ENCODE measurements around the gene AGPAT3.

The AGPAT3 gene

GRCh38 chr21:43911935-43912487 is 47.0 kb downstream of the AGPAT3 start:
- no peak for ATAC-seq
- H3K27me3 Mint-ChIP-seq, result no peaks in the 10 kb centered on the region
- H3K4me3 Mint-ChIP-seq, result no peak overlapping the region
- no peak overlapping the region for H3K27ac Mint-ChIP-seq
- H3K36me3 Mint-ChIP-seq, result peaks cover 35% of the 10 kb centered on the region
- H3K4me1 Mint-ChIP-seq, result peaks cover 29% of the 10 kb centered on the region
- H3K9me3 Mint-ChIP-seq, result peaks cover 2% of the 10 kb centered on the region

GRCh38 chr21:43912500-43912899 is 47.5 kb downstream of the AGPAT3 start:
- Mint-ChIP-seq H3K4me3 (no peak overlapping the region), H3K36me3 (peaks cover 30% of the 10 kb centered on the region), H3K4me1 (peaks cover 34% of the 10 kb centered on the region), H3K27ac (no peak overlapping the region), H3K9me3 (peaks cover 2% of the 10 kb centered on the region), H3K27me3 (no peaks in the 10 kb centered on the region)
- no peak for ATAC-seq

GRCh38 chr21:43912910-43913309 is 47.9 kb downstream of the AGPAT3 start:
- peaks cover 38% of the 10 kb centered on the region for H3K4me1 Mint-ChIP-seq
- no peak overlapping the region for H3K4me3 Mint-ChIP-seq
- H3K27ac Mint-ChIP-seq, result no peak overlapping the region
- peaks cover 26% of the 10 kb centered on the region for H3K36me3 Mint-ChIP-seq
- no peak for ATAC-seq
- no peaks in the 10 kb centered on the region for H3K27me3 Mint-ChIP-seq
- H3K9me3 Mint-ChIP-seq, result peaks cover 2% of the 10 kb centered on the region

DNA sequence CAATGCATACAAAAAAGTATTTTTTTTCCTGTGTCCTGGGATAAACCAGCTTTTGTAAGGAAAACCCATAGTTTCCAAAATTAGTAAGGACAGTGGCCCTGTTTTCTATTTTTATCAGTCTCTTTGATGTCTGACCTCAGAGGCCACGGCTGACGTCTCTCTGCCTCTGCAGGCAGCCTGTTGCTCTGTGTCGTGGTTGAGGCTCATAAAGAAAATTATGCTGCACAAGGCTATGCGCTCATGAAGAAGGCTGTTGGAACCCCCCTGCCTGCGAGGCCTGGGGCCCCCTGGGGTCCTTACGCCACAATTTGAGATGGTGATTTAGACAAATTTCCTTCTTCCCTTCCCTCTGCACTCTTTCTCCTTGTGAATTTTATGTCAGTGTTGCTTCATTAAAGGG is 48.9 kb downstream of the AGPAT3 start:
- no peak overlapping the region for H3K27ac Mint-ChIP-seq
- peaks cover 2% of the 10 kb centered on the region for H3K9me3 Mint-ChIP-seq
- H3K4me1 Mint-ChIP-seq, result peaks cover 46% of the 10 kb centered on the region
- H3K27me3 Mint-ChIP-seq, result no peaks in the 10 kb centered on the region
- H3K36me3 Mint-ChIP-seq, result peaks cover 21% of the 10 kb centered on the region
- H3K4me3 Mint-ChIP-seq, result no peak overlapping the region
- ATAC-seq, result no peak

- Mint-ChIP-seq H3K9me3 (peaks cover 2% of the 10 kb centered on the region), H3K4me1 (peaks cover 56% of the 10 kb centered on the region), H3K4me3 (peak overlapping the region; percentile 82), H3K27me3 (no peaks in the 10 kb centered on the region), H3K27ac (peak overlapping the region; percentile 60), H3K36me3 (peaks cover 14% of the 10 kb centered on the region)
- no peak for ATAC-seq
Measured at GRCh38 chr21:43916076-43916475, 51.1 kb downstream of the AGPAT3 start.

GRCh38 chr21:43916691-43917514 is 51.9 kb downstream of the AGPAT3 start:
- H3K27me3 Mint-ChIP-seq, result no peaks in the 10 kb centered on the region
- H3K36me3 Mint-ChIP-seq, result peaks cover 17% of the 10 kb centered on the region
- peak overlapping the region; percentile 60 for H3K27ac Mint-ChIP-seq
- peaks cover 2% of the 10 kb centered on the region for H3K9me3 Mint-ChIP-seq
- ATAC-seq, result peak; percentile 76
- H3K4me1 Mint-ChIP-seq, result peaks cover 64% of the 10 kb centered on the region
- H3K4me3 Mint-ChIP-seq, result peak overlapping the region; percentile 82

- Mint-ChIP-seq H3K27ac (peak overlapping the region; percentile 60), H3K27me3 (no peaks in the 10 kb centered on the region), H3K9me3 (no peaks in the 10 kb centered on the region), H3K4me1 (peaks cover 64% of the 10 kb centered on the region), H3K4me3 (peak overlapping the region; percentile 82), H3K36me3 (peaks cover 13% of the 10 kb centered on the region)
- ATAC-seq, result no peak
Measured at GRCh38 chr21:43917515-43918384, 52.7 kb downstream of the AGPAT3 start.

GRCh38 chr21:43918385-43918947 is 53.4 kb downstream of the AGPAT3 start:
- ATAC-seq, result no peak
- Mint-ChIP-seq H3K4me1 (peaks cover 67% of the 10 kb centered on the region), H3K9me3 (no peaks in the 10 kb centered on the region), H3K4me3 (peak overlapping the region; percentile 4), H3K27ac (peak overlapping the region; percentile 60), H3K36me3 (peaks cover 14% of the 10 kb centered on the region), H3K27me3 (no peaks in the 10 kb centered on the region)

- H3K9me3 Mint-ChIP-seq, result no peaks in the 10 kb centered on the region
- H3K36me3 Mint-ChIP-seq, result peaks cover 20% of the 10 kb centered on the region
- no peak overlapping the region for H3K4me3 Mint-ChIP-seq
- H3K27ac Mint-ChIP-seq, result no peak overlapping the region
- no peaks in the 10 kb centered on the region for H3K27me3 Mint-ChIP-seq
- no peak for ATAC-seq
- peaks cover 72% of the 10 kb centered on the region for H3K4me1 Mint-ChIP-seq
Measured at GRCh38 chr21:43919283-43919682, 54.3 kb downstream of the AGPAT3 start.

DNA sequence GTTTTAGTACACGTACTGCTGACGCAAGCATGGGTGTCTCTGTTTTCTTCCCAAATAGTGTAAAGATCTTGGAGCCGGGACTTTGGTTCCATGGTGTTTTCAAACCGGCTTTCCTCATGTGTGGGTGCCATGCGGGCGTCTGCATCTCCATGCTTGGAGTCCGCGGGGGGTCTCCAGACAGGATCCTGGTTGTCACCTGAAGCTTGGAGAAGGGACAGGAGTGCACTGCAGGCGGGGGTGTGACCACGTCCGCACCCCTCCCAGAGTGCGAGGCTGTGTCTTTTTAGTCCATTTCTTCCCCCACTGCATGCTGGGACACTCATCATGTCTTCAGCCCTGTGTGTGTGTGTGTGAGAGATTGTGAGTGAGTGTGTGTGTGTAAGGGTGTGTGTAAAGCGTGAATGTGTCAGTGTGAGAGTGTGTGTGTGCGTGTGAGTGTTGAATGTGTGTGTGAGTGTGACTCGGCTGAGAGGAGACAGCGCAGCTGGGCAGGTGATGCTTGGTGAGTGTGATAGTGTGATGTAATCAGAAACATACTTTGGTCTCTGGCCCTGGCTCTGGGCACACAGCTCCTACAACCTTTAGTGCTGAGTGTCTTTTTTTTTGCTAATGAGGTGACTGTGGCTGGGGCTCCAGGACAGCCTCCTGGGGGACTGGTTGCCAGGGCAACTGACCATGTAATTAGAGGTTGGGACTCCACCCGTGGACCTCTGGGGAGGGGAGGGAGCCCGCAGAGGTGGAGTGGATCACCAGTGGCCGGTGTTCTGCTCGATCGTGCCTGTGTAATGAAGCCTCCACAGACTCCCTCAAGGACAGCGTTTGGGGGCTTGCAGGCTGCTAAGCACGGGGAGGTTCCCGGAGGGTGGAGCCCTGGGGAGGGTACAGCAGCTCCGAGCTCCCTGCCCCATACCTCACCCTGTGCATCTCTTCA is 55.1 kb downstream of the AGPAT3 start:
- no peaks in the 10 kb centered on the region for H3K9me3 Mint-ChIP-seq
- H3K27me3 Mint-ChIP-seq, result no peaks in the 10 kb centered on the region
- peaks cover 72% of the 10 kb centered on the region for H3K4me1 Mint-ChIP-seq
- H3K4me3 Mint-ChIP-seq, result no peak overlapping the region
- H3K36me3 Mint-ChIP-seq, result peaks cover 28% of the 10 kb centered on the region
- peak; percentile 67 for ATAC-seq
- peak overlapping the region; percentile 90 for H3K27ac Mint-ChIP-seq

- no peak overlapping the region for H3K4me3 Mint-ChIP-seq
- peak overlapping the region; percentile 90 for H3K27ac Mint-ChIP-seq
- no peaks in the 10 kb centered on the region for H3K27me3 Mint-ChIP-seq
- peaks cover 37% of the 10 kb centered on the region for H3K36me3 Mint-ChIP-seq
- no peaks in the 10 kb centered on the region for H3K9me3 Mint-ChIP-seq
- no peak for ATAC-seq
- peaks cover 65% of the 10 kb centered on the region for H3K4me1 Mint-ChIP-seq
Measured at GRCh38 chr21:43921571-43921978, 56.6 kb downstream of the AGPAT3 start.

GRCh38 chr21:43921979-43922945 is 57.2 kb downstream of the AGPAT3 start:
- H3K36me3 Mint-ChIP-seq, result peaks cover 37% of the 10 kb centered on the region
- peaks cover 59% of the 10 kb centered on the region for H3K4me1 Mint-ChIP-seq
- no peaks in the 10 kb centered on the region for H3K27me3 Mint-ChIP-seq
- H3K9me3 Mint-ChIP-seq, result no peaks in the 10 kb centered on the region
- peak; percentile 72 for ATAC-seq
- H3K27ac Mint-ChIP-seq, result peak overlapping the region; percentile 90
- peak overlapping the region; percentile 15 for H3K4me3 Mint-ChIP-seq

GRCh38 chr21:43922949-43923348 is 57.9 kb downstream of the AGPAT3 start:
- no peak for ATAC-seq
- peak overlapping the region; percentile 90 for H3K27ac Mint-ChIP-seq
- H3K4me3 Mint-ChIP-seq, result no peak overlapping the region
- no peaks in the 10 kb centered on the region for H3K27me3 Mint-ChIP-seq
- peaks cover 52% of the 10 kb centered on the region for H3K4me1 Mint-ChIP-seq
- H3K36me3 Mint-ChIP-seq, result peaks cover 37% of the 10 kb centered on the region
- H3K9me3 Mint-ChIP-seq, result no peaks in the 10 kb centered on the region
